GM19395 (cell line): ENCODE data around the gene FAM234B.

Experiments used
- ATAC-seq: cut with Tn5 transposase; IDR thresholded peaks from one replicate; pipeline ENCODE4 v1.9.1; 2021; ENCODE audit warnings: mild to moderate bottlenecking, moderate library complexity; ENCODE audit not compliant: unreplicated experiment

The FAM234B gene

DNA sequence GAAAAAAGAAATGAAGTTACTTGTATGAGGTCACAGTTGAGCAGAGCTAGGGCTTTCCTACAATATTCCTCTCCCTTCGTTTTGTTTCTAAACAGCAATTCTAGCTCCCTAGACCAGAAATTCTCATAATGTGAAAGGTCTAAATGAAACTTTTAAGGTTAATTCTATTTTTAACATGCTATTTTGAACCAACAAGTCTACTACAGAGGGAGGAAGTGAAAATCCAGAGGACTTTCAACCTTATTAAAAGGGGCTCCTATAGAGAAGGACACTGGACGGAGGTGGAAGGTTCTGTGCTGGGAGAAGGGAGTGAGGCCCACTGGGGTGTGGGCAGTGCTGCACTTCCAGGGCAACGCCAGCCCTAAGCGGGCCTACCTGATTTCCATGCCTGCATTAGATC, 45.9 kb downstream of the FAM234B start:
- ATAC-seq: peak; percentile 54

DNA sequence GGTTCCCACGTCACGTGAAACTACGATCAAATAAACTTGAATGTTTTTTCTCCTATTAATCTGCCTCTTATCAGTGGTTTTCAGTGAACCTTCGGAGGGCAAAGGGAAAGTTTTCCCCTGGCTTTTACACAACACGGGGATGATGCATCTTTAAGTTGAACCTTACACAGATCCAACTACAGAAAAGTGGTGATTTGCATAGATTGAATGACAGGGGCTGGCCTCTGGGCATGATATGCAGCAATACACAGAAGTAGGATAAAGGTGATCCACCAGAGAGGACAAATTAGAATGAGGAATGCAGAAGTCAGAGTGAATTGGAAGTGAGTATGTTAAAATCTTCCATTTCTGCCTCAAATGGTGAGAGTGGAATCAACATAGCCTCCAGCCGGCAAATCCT, 47.7 kb downstream of the FAM234B start:
- ATAC-seq: no peak

DNA sequence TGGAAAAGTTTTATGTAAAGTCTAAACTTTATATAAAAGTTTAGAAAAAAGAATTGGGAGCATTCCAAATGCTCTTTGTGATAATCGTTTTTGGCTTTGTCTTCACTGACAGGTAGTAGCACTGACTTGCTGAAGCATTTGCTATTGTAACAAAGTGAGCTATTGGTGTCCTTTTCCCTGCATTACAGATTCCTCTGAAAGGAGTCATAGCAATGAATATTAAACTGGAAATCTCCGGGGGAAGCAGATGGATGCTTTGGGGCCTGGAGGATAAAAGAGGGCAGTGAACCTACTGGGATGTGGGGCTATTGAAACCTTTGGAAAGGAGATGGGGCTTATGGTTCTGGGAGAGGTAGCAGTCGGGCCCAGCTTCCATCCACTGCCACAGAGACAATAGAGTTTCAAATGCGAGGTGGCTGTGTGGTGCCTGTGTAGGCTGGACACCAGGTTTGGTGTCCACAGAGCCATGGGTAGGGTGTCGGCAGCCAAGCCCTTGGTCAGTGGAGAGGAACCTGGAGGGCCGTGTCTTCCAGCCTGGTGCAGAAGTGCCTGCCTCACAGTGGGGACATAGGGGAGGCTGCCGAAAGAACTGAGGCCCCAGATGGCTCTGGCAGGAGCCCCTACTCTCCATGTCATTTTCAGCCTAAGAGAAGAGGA, 49.1 kb downstream of the FAM234B start:
- no peak for ATAC-seq

DNA sequence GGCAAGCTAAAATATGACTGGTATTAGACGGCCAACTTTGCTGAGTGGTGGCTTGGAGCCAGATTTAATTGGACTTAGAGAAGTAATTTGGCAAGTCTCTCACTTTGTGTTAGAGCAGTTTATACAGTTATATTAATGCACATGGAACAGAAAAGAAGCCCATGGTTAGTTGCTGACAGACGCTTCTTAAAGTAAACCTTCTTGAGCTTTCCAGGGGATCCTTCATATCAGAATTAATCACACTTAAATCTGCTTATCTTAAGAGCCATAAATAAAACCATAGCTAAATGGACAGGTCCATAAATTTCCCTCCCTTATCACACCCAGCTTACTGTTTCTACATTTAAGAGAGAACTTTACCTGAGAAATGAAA, 49.7 kb downstream of the FAM234B start:
- ATAC-seq: no peak

DNA sequence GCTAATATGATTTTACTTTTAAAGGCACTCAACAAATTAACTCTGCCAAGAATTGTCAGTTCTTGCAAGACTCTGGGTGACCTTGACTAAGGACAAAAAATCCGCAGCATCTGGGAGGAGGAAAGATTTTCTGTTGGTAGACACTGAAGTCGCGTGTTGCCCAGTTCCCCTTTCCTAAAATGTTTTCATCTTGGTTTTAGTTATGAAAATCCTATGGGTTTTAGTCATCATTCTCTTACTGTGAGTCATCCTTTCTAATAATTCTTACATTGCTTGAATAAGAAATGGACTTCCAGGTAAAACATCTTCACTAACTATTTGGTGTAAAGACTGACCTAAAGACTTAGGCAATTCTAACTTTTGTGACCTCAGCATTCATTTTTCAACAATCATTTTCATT, 50.2 kb downstream of the FAM234B start:
- peak; percentile 42 for ATAC-seq

DNA sequence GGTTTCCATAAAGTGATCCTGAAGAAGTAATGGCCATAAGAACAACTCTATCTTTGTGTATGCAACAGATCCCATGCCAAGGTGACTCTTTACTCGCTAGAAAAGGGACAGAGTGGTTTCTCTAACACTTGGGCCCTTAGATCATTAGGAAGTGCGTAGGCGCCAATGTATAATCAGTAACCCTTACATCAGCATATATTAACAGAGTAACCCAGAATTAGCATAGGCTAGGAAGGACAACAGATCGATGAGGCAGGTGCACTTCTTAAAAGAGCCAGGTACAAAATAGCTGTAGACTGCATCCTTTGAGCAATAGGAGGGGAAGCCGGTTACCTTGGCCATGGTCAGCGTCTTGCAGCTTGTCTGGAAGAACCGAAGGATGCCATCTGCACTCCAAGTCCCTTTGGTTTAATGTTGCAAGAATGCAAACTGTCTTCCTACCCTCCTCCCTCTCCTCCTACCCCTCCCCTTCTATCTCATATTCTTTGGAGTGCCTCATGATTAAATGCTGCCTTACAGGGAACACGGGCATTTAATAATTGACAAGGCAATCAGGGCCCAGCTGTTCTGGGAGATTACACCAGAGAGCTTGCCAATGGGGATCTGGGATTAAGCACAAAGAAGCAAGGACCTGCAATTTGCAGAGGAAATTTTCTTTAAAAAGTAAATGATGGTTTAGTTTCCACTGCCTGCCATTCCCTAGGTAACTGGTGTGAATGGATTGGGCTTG, 51.2 kb downstream of the FAM234B start:
- ATAC-seq: no peak

DNA sequence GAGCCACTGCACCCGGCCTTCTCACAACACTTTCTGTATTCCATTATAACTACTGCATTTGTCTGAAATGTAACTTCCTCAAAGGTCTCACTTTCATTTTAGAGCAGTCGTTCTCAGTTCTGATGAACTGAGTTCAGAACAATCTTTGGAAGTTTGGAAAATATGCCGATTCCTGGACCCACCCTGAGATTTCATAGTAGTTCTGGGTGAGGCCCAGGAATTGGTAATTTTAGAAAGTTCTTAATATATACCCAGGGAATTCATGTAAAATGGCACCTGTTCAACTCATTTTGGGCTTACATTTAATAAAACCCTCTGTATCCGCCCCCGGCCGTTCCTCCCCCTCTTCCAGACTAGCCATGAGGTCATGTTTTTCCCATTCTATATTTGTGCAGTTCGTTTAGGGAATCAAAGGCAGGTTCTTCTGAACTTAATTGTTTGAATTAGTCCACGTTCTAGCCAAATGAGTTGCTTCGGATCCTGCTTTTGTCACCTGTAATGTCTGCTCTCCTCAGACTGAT, 53.4 kb downstream of the FAM234B start:
- ATAC-seq: peak; percentile 30

DNA sequence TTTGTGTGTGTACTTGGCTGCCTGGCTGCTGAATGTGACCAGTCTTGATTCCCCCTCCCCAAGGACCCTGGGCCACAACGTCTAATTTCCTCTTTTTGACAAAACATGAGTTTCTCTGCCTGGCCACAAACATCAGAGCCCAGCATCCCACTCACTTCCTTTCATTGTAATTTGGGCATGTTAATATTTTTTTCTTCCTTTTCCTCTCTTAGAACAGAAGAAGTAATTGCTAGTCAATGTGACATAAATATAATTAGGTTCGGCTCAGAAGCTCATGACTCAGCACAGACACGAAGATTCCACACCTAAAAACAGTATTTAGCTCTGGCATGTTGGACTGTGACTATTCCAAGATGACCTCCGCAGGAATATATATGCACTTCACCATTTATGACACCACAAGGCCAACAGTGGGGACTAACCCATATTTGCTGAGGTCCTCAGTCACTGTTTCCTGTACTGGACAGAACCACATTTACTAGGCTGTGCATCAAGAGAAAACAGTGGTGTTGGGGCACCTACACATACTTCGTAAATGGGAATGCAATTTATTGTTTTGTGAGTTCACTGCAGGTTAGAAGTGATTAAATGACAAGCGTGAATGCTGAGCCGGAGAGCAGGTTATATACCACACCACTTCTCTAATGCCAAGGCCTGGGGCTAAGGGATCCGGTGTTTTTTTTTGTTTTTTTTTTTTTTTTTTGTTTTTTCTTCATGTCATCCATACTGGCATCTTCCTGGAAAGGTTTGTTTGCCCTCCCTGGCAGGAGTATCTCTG, 55.1 kb downstream of the FAM234B start:
- no peak for ATAC-seq

DNA sequence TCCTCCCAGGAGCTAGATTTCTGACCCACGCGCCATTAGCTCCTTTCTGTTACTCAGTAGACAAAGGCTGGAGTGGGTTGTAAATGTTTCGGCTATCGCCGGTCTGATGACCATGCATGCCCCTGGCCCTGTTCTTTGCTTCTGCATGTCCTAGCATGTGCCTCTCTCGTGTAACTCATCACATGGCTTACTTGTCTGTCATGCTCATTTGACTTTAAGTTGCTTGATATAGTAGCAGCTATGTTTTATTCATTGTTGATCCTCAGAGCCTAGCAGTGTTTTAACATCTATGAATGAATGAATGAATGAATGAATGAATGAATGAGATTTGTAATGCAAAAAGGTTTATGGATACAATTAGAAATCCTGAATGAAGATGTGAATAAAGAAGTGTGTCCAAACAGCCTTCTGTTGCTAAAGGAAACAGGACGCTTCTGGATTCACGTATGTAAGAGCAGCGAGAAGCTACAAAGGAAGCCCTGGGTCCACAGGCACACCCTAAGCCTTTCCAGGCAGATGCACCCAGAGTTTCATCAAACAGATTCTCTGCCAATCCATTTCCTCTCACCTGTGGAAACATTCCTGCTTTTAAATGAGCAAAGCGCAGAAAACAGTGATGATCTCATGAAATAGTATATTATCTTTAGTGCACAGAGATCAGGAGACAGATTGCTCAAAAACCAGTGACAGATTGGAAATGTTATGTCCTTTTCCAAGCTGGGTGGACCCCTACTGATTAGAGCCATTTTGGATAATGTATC, 55.8 kb downstream of the FAM234B start:
- ATAC-seq: no peak

DNA sequence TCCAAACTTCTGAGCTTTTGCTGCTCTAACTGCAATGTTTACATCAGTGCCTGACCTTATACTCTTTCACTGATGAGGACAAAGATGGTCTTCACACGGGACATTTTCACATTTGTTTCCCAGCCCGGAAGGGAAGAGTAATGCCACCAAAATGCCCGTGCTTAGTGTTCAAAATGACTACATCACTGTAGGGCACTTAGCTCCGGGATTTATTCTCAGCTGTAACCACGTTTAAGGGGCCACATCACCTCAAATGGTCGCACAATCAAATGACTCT, 56.4 kb downstream of the FAM234B start:
- ATAC-seq: no peak

DNA sequence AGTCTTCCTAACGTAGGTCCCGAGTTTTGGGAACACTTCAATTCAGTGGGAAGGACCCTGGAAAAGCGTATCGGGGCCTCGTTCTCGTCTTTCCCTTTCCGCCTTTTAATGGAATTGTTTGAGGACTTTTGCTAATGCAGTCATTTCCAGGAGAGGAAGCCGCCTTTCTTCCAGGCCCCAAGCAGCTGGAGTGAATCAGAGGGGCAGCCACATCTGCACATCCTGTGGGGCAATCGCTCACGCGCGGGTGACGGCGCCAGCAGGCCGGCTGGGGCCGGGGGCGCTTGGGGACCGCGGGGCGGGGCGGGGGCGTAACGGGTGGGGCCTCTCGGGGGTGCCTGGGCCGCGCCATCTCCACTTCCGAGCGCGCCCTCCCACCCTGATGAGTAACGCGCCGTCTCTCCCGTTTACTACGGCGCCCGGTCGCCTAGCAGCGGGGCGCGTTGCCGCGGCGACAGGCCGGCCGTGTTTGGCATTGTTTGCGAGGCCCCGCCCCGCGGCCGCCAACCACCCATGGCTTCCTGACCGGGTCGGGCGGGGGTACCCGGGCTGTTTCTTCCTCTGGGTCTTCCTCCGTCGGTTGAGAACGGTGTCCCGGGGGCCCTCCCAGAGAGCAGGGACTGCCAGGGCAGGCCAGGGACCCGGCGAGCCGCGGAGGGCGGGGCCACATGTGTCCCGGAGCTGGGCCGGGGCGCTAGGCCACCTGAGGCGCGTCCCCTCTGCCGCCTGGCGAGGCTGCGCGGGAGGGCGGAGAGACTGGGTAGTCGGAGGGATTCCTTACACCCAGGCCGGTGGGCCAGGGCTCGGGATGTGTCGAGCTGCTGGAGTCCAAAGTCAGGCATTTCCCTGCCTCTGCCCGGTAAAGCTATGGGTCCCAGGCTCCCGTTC, 56.9 kb downstream of the FAM234B start:
- peak; percentile 83 for ATAC-seq

DNA sequence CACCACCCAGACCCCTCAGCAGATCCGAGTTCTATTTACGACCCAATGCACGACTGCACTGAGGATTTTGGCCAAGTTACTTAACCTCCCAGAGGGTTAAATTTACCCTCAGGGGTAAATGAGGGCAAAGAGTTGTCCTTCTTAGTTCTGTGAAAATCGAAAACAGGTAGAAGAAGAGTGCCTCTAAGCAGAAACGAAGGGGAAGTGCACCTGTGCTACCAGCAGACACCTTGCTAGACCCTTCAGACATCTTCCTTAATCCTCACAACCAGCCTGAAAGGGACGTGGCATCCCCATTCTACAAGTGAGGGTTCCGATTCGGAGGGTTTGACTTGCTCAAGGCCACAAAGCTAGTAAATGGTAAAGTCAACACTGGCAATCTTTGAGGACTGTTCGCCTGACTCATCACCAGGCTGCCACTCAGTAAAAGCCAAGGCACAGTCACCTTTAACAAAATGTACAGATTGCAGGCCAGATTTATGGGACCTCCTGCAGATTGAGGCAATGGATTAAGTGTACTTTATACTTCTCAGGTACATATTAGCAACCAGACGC, 57.7 kb downstream of the FAM234B start:
- no peak for ATAC-seq

DNA sequence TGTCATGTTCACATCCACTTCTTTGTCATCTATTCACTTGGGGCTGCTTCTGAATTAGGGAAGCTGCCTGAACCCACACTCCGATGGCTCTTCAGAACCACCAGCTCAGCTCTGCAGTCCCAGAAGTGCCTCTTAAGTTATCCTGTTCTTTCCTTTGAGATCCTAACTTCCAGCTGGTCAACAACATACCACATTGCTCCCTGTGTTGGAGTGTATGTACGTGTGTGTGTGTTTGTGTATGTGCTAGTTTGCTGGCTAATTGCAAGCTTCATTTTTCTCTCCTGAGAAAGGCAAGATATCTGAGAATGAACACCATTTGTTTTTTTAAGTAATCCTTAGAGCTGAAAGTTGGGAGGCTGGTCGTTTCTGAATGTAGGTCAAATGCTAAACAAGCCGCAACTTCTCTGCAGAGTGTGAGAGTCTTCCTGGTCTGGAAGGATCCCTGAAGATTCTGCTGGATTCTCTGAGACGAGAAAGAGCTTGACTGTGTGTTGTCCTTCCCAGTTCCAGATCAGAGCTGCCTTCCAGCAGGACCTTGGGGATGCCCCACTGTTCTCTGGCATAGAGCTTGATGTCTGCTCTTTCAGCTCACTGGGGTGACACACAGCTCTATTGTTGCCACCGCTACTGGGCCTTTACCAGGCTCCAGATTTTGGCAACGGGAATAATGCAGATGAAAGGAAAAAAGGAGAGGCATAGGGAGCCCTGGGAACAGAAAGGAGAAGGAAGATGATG, 58.4 kb downstream of the FAM234B start:
- ATAC-seq: no peak

DNA sequence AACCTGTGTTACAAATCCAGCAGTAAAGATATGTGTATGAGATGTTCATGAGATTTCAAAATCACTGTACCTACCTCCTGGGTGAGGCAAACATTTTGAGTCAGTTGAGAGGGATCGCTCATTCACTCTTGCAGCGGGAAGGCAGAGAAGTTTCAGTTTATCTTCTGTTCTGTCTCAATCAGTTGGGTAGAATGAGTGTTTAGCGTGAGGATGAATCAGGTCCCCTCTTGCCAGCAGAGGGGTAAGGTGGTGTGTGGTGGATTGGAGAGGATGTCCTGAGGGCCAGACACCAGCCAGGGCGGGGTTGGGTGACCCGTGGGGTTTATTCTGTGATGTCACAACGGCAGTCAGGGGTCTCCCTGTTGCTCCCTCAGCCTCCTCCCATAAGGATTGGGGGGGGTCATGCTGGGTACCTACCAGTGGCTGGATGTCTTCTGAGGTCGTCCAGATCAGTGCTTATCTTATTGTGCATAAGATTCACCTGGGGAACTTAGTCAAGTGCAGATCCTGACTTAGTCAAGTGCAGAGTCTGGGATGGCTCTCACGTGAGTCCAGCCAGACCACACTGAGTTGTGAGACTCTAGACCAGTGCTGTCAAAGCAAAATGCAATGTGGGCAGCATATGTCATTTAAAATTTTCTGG, 59.3 kb downstream of the FAM234B start, which contains the start of gene GSG1:
Gene GSG1, minus strand, starts transcription at position 277 of the 643 bp plus-strand sequence. Its CDS starts 155 bp downstream, at position 122.
- ATAC-seq: no peak

DNA sequence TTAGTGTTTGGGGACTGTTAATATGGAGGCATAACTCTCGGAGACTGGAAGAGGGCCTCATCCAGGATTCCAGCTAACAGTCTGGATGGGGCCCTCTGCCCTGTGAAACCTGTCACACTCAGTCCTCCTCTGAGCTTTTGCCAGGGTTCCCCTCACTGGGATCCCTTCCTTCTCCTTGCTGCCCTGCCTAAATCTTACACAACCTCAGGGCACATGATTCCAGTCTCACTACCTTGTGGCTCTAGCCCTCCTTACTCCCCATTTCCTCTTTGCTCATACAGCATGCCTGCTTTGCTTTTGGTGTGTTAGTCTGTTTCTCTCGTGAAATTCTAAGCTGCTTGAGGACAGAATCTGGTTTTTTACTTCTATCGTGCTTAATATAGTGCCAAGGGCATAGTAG, 60.2 kb downstream of the FAM234B start:
- ATAC-seq: no peak

DNA sequence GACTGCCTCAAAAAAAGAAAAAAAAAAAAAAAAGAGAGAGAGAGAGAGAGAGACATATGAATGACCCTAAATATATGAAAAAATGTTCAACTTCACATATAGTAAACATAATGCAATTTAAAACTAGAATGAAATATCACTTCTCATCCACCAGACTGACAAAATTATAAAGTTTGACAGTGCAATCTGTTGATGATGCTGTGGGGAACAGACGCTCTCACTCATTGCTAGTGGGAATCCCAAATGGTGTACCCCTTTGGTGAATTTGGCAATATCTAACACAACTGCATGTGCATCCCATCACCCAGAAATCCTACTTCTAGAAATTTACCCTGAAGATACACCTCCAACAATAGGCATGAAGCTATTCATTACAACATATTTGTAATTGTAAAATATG, 61.6 kb downstream of the FAM234B start:
- no peak for ATAC-seq

DNA sequence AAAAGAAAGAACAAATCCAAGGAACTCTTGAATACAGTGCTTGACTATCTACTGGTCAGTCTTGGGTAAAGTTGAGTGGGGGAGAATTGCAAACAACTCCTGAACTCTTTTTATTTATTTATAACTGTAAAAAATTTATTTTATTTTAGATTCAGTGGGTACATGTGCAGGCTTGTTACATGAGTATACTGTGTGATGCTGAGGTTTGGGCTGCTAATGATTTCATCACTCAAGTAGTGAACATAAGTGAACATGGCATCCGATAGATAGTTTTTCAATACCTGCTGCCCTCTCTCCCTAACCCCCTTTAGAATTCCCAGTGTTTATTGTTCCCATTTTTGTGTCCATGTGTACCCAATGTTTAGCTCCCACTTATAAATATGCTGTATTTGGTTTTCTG, 62.5 kb downstream of the FAM234B start:
- no peak for ATAC-seq

DNA sequence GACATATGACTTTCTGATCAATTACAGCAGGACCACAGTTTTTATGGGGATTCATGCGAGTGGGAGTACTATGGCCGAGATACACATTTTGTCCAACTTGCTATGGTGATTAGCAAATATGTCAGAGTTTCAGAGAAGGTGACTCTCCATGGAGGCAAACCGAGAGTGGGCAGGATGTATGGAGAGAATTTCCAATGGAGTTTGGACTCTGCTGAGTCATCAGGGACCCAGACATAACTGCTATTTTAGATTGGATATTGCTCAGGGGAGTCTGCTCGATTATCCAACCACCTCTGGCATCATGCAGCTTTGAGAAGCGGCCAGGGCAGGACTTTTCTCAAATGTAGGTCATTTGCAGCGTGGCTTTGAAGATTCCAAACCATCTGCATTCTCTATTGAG, 68.8 kb downstream of the FAM234B start:
- ATAC-seq: no peak
